HCT116 (cell line): Measurements from ENCODE around the gene PLCB1.

Experiments
- EZH2 ChIP-seq: fragments of 200-600 bp; sonication (generic); IDR thresholded peaks from 2 replicates; pipeline ENCODE4 v1.6.1; 2017; ENCODE audit warnings: antibody characterized with exemption, mixed run types
- TF ChIP-seq, protein P1 (sequence below): IDR thresholded peaks from 2 replicates; pipeline ENCODE4 v1.6.1; 2012
- TF ChIP-seq, protein P2 (sequence below), 3 experiments: fragments of 200-600 bp in 1 of 3; sonication (generic) in 1 of 3; IDR thresholded peaks in 2 of 3; conservative IDR thresholded peaks in 1 of 3; 2 replicates each; pipeline ENCODE4 v1.5.1; 2012 to 2017; ENCODE audit warnings: low read depth in 2 of 3, low read length in 2 of 3, antibody characterized with exemption in 1 of 3, borderline replicate concordance in 1 of 3, control low read depth in 1 of 3, mild to moderate bottlenecking in 1 of 3, mixed read lengths in 1 of 3, mixed run types in 1 of 3, moderate library complexity in 1 of 3; ENCODE audit not compliant: insufficient read depth in 1 of 3
- TF ChIP-seq, protein P3 (sequence below): IDR thresholded peaks from 2 replicates; pipeline ENCODE4 v1.6.1; 2012; ENCODE audit warnings: low read depth

DNA sequence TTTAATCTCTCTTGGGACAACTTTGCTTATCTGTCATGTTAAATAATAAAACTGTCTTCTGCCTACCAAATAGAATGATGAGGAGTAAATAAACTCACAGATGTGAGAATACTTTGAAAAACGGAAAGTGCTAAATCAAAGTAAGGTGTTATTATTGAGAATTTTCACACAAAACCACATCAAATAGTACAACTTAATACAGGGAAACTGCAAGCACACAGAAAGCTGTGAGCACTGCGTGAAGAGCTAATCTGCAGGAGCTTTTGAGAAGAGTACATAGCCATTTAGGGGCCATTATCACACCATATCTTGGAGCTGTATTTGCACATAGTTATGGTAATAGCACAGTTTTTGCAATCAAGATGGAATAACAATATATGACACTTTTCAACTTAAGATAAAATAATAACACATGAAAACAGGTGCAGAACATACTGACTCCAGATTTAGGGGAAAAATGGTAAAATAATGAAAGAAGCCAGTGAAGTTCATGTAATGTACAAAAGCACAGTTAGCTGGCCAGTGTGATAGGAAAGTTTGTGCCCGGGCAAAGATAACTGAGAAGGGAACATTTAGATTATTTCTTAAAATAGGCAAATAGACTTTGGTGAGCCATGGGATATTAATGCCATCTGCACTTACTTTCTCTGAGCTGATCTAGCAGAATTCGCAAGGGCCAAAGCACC, 538.3 kb downstream of the PLCB1 start:
- TF ChIP-seq, protein P1, sequence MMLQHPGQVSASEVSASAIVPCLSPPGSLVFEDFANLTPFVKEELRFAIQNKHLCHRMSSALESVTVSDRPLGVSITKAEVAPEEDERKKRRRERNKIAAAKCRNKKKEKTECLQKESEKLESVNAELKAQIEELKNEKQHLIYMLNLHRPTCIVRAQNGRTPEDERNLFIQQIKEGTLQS = no peak
- TF ChIP-seq, protein P2, sequence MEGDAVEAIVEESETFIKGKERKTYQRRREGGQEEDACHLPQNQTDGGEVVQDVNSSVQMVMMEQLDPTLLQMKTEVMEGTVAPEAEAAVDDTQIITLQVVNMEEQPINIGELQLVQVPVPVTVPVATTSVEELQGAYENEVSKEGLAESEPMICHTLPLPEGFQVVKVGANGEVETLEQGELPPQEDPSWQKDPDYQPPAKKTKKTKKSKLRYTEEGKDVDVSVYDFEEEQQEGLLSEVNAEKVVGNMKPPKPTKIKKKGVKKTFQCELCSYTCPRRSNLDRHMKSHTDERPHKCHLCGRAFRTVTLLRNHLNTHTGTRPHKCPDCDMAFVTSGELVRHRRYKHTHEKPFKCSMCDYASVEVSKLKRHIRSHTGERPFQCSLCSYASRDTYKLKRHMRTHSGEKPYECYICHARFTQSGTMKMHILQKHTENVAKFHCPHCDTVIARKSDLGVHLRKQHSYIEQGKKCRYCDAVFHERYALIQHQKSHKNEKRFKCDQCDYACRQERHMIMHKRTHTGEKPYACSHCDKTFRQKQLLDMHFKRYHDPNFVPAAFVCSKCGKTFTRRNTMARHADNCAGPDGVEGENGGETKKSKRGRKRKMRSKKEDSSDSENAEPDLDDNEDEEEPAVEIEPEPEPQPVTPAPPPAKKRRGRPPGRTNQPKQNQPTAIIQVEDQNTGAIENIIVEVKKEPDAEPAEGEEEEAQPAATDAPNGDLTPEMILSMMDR (IDR thresholded peaks at IDR 0.05 in 2 of 3, conservative IDR thresholded peaks at IDR 0.05 in 1 of 3; ENCODE audit: borderline replicate concordance in 1 of 3, insufficient read depth in 1 of 3, low read depth in 2 of 3, low read length in 2 of 3) = no peak
- TF ChIP-seq, protein P3, sequence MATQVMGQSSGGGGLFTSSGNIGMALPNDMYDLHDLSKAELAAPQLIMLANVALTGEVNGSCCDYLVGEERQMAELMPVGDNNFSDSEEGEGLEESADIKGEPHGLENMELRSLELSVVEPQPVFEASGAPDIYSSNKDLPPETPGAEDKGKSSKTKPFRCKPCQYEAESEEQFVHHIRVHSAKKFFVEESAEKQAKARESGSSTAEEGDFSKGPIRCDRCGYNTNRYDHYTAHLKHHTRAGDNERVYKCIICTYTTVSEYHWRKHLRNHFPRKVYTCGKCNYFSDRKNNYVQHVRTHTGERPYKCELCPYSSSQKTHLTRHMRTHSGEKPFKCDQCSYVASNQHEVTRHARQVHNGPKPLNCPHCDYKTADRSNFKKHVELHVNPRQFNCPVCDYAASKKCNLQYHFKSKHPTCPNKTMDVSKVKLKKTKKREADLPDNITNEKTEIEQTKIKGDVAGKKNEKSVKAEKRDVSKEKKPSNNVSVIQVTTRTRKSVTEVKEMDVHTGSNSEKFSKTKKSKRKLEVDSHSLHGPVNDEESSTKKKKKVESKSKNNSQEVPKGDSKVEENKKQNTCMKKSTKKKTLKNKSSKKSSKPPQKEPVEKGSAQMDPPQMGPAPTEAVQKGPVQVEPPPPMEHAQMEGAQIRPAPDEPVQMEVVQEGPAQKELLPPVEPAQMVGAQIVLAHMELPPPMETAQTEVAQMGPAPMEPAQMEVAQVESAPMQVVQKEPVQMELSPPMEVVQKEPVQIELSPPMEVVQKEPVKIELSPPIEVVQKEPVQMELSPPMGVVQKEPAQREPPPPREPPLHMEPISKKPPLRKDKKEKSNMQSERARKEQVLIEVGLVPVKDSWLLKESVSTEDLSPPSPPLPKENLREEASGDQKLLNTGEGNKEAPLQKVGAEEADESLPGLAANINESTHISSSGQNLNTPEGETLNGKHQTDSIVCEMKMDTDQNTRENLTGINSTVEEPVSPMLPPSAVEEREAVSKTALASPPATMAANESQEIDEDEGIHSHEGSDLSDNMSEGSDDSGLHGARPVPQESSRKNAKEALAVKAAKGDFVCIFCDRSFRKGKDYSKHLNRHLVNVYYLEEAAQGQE = no peak
- no peak for TF ChIP-seq EZH2
